ENCODE measurements around the gene ARFIP2. TPM values are rescaled to one million over a fixed set of nuclear protein-coding genes. Genes with fewer than 3 reads are reported as not detected.
A peak's percentile ranks its signal among the peaks of the same experiment; 100 is the strongest.

ARFIP2 gene
- total RNA-seq, 1 donor from 2014 or later, result 36.4 TPM

GRCh38 chr11:6453152-6453551 is 28.0 kb downstream of the ARFIP2 start:
- no peak overlapping the region for H3K4me3 ChIP-seq
- DNase-seq (no peak), ATAC-seq (no peak)
- H3K27ac ChIP-seq, result no peak overlapping the region
- TF ChIP-seq CTCF (IDR thresholded peaks at IDR 0.05), result no peak
- H3K4me1 ChIP-seq, result no peaks in the 10 kb centered on the region
- H3K36me3 ChIP-seq, result peaks cover 93% of the 10 kb centered on the region
- intact Hi-C loops (cut with DNase I), result no loop called here
- H3K9me3 ChIP-seq, result no peaks in the 10 kb centered on the region
- H3K27me3 ChIP-seq, result no peaks in the 10 kb centered on the region

GRCh38 chr11:6452219-6452618 is 28.9 kb downstream of the ARFIP2 start:
- no peak for ATAC-seq
- peaks cover 84% of the 10 kb centered on the region for H3K36me3 ChIP-seq
- intact Hi-C loops (cut with DNase I), result no loop called here
- H3K4me3 ChIP-seq, result no peak overlapping the region
- TF ChIP-seq CTCF (IDR thresholded peaks at IDR 0.05), result no peak
- no peak overlapping the region for H3K27ac ChIP-seq
- H3K9me3 ChIP-seq, result no peaks in the 10 kb centered on the region
- no peaks in the 10 kb centered on the region for H3K27me3 ChIP-seq
- no peaks in the 10 kb centered on the region for H3K4me1 ChIP-seq
- no peak for DNase-seq

- no peak for DNase-seq
- Histone ChIP-seq H3K4me1 (no peaks in the 10 kb centered on the region), H3K9me3 (no peaks in the 10 kb centered on the region), H3K36me3 (peaks cover 48% of the 10 kb centered on the region), H3K27me3 (no peaks in the 10 kb centered on the region), H3K4me3 (no peak overlapping the region), H3K27ac (no peak overlapping the region)
- intact Hi-C loops (cut with DNase I), result no loop called here
- ATAC-seq, result no peak
- no peak for TF ChIP-seq CTCF (IDR thresholded peaks at IDR 0.05)
These were observed 32.6 kb downstream of the ARFIP2 start for GRCh38 chr11:6448574-6448973.

- H3K4me1 ChIP-seq, result no peaks in the 10 kb centered on the region
- ATAC-seq (peak; percentile 90), DNase-seq (peak; percentile 78)
- H3K9me3 ChIP-seq, result no peaks in the 10 kb centered on the region
- H3K27me3 ChIP-seq, result no peaks in the 10 kb centered on the region
- peak; percentile 85 for TF ChIP-seq CTCF (IDR thresholded peaks at IDR 0.05)
- H3K4me3 ChIP-seq, result no peak overlapping the region
- intact Hi-C loops (cut with DNase I), result loop anchor here (5.0 kb wide), 1 partner anchor 61 kb away; no protein-coding TSS in a partner anchor
- H3K36me3 ChIP-seq, result no peaks in the 10 kb centered on the region
- no peak overlapping the region for H3K27ac ChIP-seq
These were observed 37.7 kb downstream of the ARFIP2 start for GRCh38 chr11:6443269-6444003.

- no peaks in the 10 kb centered on the region for H3K4me1 ChIP-seq
- no peak for ATAC-seq
- H3K36me3 ChIP-seq, result no peaks in the 10 kb centered on the region
- no peak for TF ChIP-seq CTCF (IDR thresholded peaks at IDR 0.05)
- no peak overlapping the region for H3K4me3 ChIP-seq
- intact Hi-C loops (cut with DNase I), result loop anchor here (5.0 kb wide), 1 partner anchor 60 kb away; no protein-coding TSS in a partner anchor
- H3K9me3 ChIP-seq, result no peaks in the 10 kb centered on the region
- no peaks in the 10 kb centered on the region for H3K27me3 ChIP-seq
- no peak overlapping the region for H3K27ac ChIP-seq
- DNase-seq, result no peak
These were observed 38.7 kb downstream of the ARFIP2 start for GRCh38 chr11:6442441-6442840.

All from upper lobe of right lung (tissue), 1 donor.